Stimulated activated naive CD8-positive, alpha-beta T cell treated with anti-CD3 and anti-CD28 coated beads, Interleukin-15, Interleukin-2, amounts not matched to agents 100 ng/mL and 50 ng/mL, for 24 hours (primary cell): Measurements from ENCODE around the gene CFHR1.

Experiments
- H3K27ac Mint-ChIP-seq: one replicate; pipeline ENCODE4 v1.8.0; 2021; ENCODE audit warnings: mild to moderate bottlenecking, mixed read lengths
- H3K27me3 Mint-ChIP-seq: one replicate; pipeline ENCODE4 v1.8.0; 2021; ENCODE audit warnings: mixed read lengths
- H3K36me3 Mint-ChIP-seq: one replicate; pipeline ENCODE4 v1.8.0; 2021; ENCODE audit warnings: low read depth, mixed read lengths
- H3K4me1 Mint-ChIP-seq: one replicate; pipeline ENCODE4 v1.8.0; 2021; ENCODE audit warnings: low read depth, mixed read lengths
- H3K4me3 Mint-ChIP-seq: one replicate; pipeline ENCODE4 v1.8.0; 2021; ENCODE audit warnings: mild to moderate bottlenecking, mixed read lengths
- H3K9me3 Mint-ChIP-seq: one replicate; pipeline ENCODE4 v1.8.0; 2021; ENCODE audit warnings: mixed read lengths

The CFHR1 gene

DNA sequence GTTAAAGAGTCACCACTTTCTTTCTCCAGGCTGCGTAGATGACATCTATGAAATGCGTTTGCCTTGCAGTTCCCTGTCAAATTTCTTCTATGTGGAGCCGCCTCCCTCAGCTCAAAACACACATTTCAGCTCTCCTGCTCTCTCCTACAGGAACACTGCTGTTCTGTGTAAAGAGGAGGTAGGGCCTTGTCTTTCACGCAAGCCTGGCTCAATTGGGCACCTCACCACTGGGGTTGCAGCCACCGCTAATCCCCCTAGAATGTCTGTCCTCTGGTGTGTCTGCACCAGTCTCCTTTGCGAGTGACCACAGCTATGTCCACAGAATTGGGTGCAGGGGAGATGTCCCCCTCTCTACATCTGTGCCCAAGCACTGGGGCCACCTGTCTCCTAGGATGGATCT, 36.5 kb downstream of the CFHR1 start:
- peaks cover 3% of the 10 kb centered on the region for H3K27me3 Mint-ChIP-seq
- H3K27ac Mint-ChIP-seq, result no peak overlapping the region
- no peak overlapping the region for H3K4me3 Mint-ChIP-seq
- no peaks in the 10 kb centered on the region for H3K36me3 Mint-ChIP-seq
- H3K9me3 Mint-ChIP-seq, result no peaks in the 10 kb centered on the region
- H3K4me1 Mint-ChIP-seq, result no peaks in the 10 kb centered on the region

DNA sequence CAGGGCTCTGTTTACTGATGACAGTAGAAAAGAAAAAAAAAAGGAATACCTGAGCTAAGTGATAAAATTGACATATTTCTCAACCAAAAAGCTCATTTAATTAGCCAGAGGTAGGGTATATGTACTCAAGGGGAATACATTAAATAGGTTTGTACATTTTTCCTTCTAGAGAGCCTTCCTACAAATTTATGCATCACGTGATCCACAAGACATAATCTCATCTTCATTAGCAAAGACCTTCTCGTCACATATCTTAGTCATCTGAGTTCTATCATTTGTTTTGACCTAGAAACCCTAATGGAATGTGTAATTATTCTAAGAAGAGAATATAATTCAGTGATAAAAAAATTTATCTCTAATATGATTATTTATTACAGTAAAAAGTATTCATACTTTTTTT, 37.7 kb downstream of the CFHR1 start:
- no peaks in the 10 kb centered on the region for H3K9me3 Mint-ChIP-seq
- H3K4me1 Mint-ChIP-seq, result no peaks in the 10 kb centered on the region
- H3K4me3 Mint-ChIP-seq, result no peak overlapping the region
- peaks cover 3% of the 10 kb centered on the region for H3K27me3 Mint-ChIP-seq
- H3K27ac Mint-ChIP-seq, result no peak overlapping the region
- H3K36me3 Mint-ChIP-seq, result no peaks in the 10 kb centered on the region

DNA sequence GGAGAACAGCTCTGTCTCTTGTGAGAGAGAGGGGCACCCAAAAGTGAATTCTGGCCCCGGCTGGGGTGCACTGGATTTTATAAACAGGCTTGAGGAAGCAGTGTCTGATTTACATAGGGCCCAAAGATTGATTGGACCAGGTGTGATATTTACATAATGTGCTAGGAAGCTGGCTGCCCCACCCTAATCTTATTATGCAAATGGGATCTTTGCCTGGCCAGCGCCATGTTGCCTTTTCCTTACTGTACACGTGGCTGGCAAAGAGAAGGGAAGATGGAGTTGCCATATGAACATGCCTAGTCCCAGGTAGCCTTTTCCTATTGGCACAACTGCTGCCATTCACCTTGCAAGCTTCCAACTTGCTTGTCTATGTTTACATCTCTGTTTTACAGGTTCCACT, 39.3 kb downstream of the CFHR1 start:
- Mint-ChIP-seq H3K27ac (no peak overlapping the region), H3K4me3 (no peak overlapping the region), H3K36me3 (no peaks in the 10 kb centered on the region), H3K9me3 (no peaks in the 10 kb centered on the region), H3K27me3 (peaks cover 3% of the 10 kb centered on the region), H3K4me1 (no peaks in the 10 kb centered on the region)

DNA sequence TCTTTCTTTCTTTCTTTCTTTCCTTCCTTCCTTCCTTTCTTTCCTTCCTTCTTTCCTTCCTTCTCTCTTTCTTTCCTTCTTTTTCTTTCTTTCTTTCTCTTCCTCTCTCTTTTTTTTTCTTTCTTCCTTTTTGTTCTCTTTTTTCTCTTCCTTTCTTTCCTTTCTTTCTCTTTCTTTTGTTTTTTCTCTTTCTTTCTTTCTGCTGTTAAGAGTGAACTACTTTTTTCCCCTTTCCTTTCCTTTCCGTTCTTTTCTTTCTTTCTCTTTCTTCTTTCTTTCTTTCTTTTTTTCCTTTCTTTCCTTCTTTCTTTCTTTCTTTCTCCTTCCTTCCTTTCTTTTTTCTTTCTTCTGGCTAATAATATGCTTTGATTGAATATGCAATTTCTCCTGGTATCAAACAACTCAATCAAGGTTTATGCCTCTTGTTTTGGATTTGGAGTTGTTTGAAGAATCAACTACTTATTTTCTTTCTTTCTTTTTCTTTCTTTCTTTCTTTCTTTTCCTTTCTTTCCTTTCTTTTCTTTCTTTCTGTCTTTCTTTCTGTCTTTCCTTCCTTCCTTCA, 40.9 kb downstream of the CFHR1 start:
- no peak overlapping the region for H3K27ac Mint-ChIP-seq
- no peaks in the 10 kb centered on the region for H3K36me3 Mint-ChIP-seq
- no peaks in the 10 kb centered on the region for H3K4me1 Mint-ChIP-seq
- no peaks in the 10 kb centered on the region for H3K9me3 Mint-ChIP-seq
- H3K4me3 Mint-ChIP-seq, result no peak overlapping the region
- no peaks in the 10 kb centered on the region for H3K27me3 Mint-ChIP-seq

DNA sequence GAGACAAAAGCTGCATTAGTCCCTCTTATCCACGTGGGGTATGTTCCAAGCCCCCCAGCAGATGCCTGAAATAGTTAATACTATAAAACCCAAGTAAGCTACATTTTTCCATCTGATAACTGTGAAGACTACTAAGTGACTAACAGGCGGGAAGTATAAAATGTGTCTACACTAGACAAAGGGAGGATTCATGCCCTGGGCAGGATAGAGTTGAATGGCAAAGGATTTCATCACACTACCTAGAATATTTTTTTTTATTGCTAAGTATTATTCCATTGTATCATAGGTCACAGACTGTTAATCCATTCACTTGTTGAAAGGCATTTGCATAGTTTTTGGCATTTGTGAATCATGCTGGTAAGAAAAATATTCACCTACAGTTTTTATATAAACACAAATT, 41.9 kb downstream of the CFHR1 start:
- H3K9me3 Mint-ChIP-seq, result no peaks in the 10 kb centered on the region
- H3K4me3 Mint-ChIP-seq, result no peak overlapping the region
- no peaks in the 10 kb centered on the region for H3K27me3 Mint-ChIP-seq
- no peaks in the 10 kb centered on the region for H3K36me3 Mint-ChIP-seq
- H3K27ac Mint-ChIP-seq, result no peak overlapping the region
- H3K4me1 Mint-ChIP-seq, result no peaks in the 10 kb centered on the region

DNA sequence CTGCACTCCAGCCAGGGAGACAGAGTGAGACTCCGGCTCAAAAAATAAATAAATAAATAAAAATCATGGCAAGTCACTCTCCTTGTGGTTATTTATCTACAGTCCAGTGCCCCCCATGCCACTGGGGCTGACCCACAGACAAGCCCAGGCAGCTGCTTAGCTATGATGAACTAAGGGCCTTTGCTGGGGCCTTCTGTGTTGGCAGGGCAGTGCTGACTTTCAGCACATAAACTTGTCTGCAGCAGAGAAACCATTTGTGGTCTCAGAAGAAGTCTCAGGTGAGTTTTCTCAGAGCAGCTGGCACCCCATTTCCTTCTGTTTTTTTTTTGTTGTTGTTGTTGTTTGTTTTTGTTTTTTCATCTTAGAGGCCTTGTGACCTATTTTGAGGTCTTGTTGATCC, 47.4 kb downstream of the CFHR1 start:
- Mint-ChIP-seq H3K4me3 (no peak overlapping the region), H3K9me3 (no peaks in the 10 kb centered on the region)

DNA sequence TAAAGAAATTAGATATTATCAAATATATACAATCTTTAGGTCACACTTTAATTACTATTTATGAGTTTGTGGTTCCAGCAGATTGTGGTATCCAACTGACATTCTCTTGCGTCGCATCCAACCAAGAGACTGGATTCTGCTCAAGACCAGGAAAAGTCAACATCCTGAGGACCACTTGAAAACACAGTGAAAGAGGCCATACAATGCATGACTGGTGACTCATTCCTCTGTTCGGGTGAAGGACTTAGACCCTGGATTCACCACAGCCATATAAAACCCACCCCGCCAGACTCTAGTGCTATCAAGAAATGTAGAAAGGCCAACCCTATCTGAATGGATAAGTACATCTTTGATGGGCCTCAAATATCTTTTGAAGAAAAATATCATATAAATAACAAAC, 53.9 kb downstream of the CFHR1 start:
- Mint-ChIP-seq H3K27ac (no peak overlapping the region), H3K9me3 (peaks cover 5% of the 10 kb centered on the region), H3K36me3 (no peaks in the 10 kb centered on the region), H3K27me3 (peaks cover 4% of the 10 kb centered on the region), H3K4me1 (no peaks in the 10 kb centered on the region), H3K4me3 (no peak overlapping the region)

More for the DNA sequence above, 47.4 kb downstream of the CFHR1 start:
- no peaks in the 10 kb centered on the region for H3K4me1 Mint-ChIP-seq
- no peak overlapping the region for H3K27ac Mint-ChIP-seq
- H3K36me3 Mint-ChIP-seq, result no peaks in the 10 kb centered on the region
- no peaks in the 10 kb centered on the region for H3K27me3 Mint-ChIP-seq

DNA sequence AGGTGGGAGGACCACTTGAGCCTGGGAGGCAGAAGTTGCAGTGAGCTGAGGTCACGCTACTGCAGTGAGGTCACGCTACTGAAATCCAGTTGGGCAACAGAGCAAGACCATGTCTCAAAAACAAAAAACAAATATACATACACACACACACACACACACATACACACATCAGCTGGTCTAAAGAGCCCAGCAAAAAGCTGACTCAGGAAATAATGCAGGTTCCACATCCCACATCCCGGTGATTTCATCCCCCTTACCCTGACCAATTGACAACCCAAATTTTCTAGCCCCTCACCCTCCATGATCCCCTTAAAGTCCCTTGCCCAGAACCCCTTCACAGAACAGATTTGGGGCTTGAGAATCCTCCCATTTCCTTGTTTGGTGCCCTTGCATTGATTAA, 56.4 kb downstream of the CFHR1 start:
- peaks cover 9% of the 10 kb centered on the region for H3K27me3 Mint-ChIP-seq
- H3K4me3 Mint-ChIP-seq, result no peak overlapping the region
- H3K4me1 Mint-ChIP-seq, result no peaks in the 10 kb centered on the region

DNA sequence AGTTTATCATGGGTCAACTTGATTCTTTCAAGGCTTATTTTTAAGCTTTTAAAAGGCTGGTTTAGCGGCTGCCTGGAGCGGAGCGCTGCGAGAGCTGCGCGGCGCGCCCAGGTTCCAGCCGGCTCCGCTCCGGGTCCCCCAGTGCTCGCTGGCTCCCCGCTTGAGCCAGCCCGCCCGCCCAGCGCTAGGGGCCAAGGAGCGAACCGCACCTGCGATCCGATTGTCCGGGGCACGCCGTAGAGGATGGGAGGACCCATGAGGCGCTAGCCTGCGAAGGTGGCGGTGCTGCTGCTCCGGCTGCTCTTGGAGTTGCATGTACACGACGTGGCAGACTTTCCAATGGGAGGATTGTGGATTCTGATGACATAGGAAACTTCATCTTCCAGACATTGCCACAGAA, 58.4 kb downstream of the CFHR1 start:
- Mint-ChIP-seq H3K4me3 (no peak overlapping the region), H3K27me3 (peaks cover 9% of the 10 kb centered on the region), H3K4me1 (no peaks in the 10 kb centered on the region), H3K36me3 (no peaks in the 10 kb centered on the region), H3K9me3 (peaks cover 6% of the 10 kb centered on the region), H3K27ac (no peak overlapping the region)

More for the DNA sequence above, 56.4 kb downstream of the CFHR1 start:
- no peak overlapping the region for H3K27ac Mint-ChIP-seq
- H3K9me3 Mint-ChIP-seq, result peaks cover 5% of the 10 kb centered on the region
- H3K36me3 Mint-ChIP-seq, result no peaks in the 10 kb centered on the region
